Measurements from ENCODE around the gene SLC43A2. TPM values are rescaled to one million over a fixed set of nuclear protein-coding genes. Genes with fewer than 3 reads are reported as not detected.

Gene SLC43A2
- total RNA-seq, 1 experiment from 2014 or later = 3.3 TPM

- Mint-ChIP-seq H3K36me3 (ENCODE audit: insufficient read depth, unreplicated experiment) (peaks cover 12% of the 10 kb centered on the region), H3K4me3 (ENCODE audit: low read depth, unreplicated experiment) (no peak overlapping the region), H3K9me3 (ENCODE audit: low read depth, unreplicated experiment) (no peaks in the 10 kb centered on the region), H3K27me3 (ENCODE audit: unreplicated experiment) (no peaks in the 10 kb centered on the region), H3K4me1 (ENCODE audit: low read depth, unreplicated experiment) (no peaks in the 10 kb centered on the region), H3K27ac (ENCODE audit: unreplicated experiment) (no peak overlapping the region)
- DNase-seq = no peak
- no peak for TF ChIP-seq CTCF (IDR thresholded peaks at IDR 0.05; ENCODE audit: unreplicated experiment)
- no TSS peak for BruUV-seq (replicated peaks)
- CTCF ChIA-PET = no interaction called here
- intact Hi-C loops (cut with micrococcal nuclease; ENCODE audit: unreplicated experiment) = no loop called here
Measured at GRCh38 chr17:1554751-1555540, 73.7 kb downstream of the SLC43A2 start.

- BruUV-seq (replicated peaks) = no TSS peak
- CTCF ChIA-PET = interaction anchor here (0.7 kb wide), 1 partner anchor 8 kb away, joined by 4 read pairs; no protein-coding TSS in a partner anchor
- Mint-ChIP-seq H3K36me3 (ENCODE audit: insufficient read depth, unreplicated experiment) (peaks cover 17% of the 10 kb centered on the region), H3K9me3 (ENCODE audit: low read depth, unreplicated experiment) (no peaks in the 10 kb centered on the region), H3K27me3 (ENCODE audit: unreplicated experiment) (no peaks in the 10 kb centered on the region), H3K27ac (ENCODE audit: unreplicated experiment) (no peak overlapping the region), H3K4me3 (ENCODE audit: low read depth, unreplicated experiment) (no peak overlapping the region), H3K4me1 (ENCODE audit: low read depth, unreplicated experiment) (no peaks in the 10 kb centered on the region)
- TF ChIP-seq CTCF (IDR thresholded peaks at IDR 0.05; ENCODE audit: unreplicated experiment) = no peak
- DNase-seq = no peak
- intact Hi-C loops (cut with micrococcal nuclease; ENCODE audit: unreplicated experiment) = no loop called here
Measured at GRCh38 chr17:1553354-1554266, 75.0 kb downstream of the SLC43A2 start.

- intact Hi-C loops (cut with micrococcal nuclease; ENCODE audit: unreplicated experiment) = no loop called here
- H3K9me3 Mint-ChIP-seq (ENCODE audit: low read depth, unreplicated experiment) = no peaks in the 10 kb centered on the region
- no peak for DNase-seq
- no TSS peak for BruUV-seq (replicated peaks)
- H3K4me3 Mint-ChIP-seq (ENCODE audit: low read depth, unreplicated experiment) = no peak overlapping the region
- CTCF ChIA-PET = no interaction called here
- H3K36me3 Mint-ChIP-seq (ENCODE audit: insufficient read depth, unreplicated experiment) = peaks cover 17% of the 10 kb centered on the region
- H3K27me3 Mint-ChIP-seq (ENCODE audit: unreplicated experiment) = no peaks in the 10 kb centered on the region
- no peak overlapping the region for H3K27ac Mint-ChIP-seq (ENCODE audit: unreplicated experiment)
- no peaks in the 10 kb centered on the region for H3K4me1 Mint-ChIP-seq (ENCODE audit: low read depth, unreplicated experiment)
- no peak for TF ChIP-seq CTCF (IDR thresholded peaks at IDR 0.05; ENCODE audit: unreplicated experiment)
Measured at GRCh38 chr17:1552932-1553331, 75.7 kb downstream of the SLC43A2 start.

- intact Hi-C loops (cut with micrococcal nuclease; ENCODE audit: unreplicated experiment) = no loop called here
- no TSS peak for BruUV-seq (replicated peaks)
- H3K36me3 Mint-ChIP-seq (ENCODE audit: insufficient read depth, unreplicated experiment) = peaks cover 20% of the 10 kb centered on the region
- no peak overlapping the region for H3K27ac Mint-ChIP-seq (ENCODE audit: unreplicated experiment)
- DNase-seq = no peak
- no peaks in the 10 kb centered on the region for H3K9me3 Mint-ChIP-seq (ENCODE audit: low read depth, unreplicated experiment)
- TF ChIP-seq CTCF (IDR thresholded peaks at IDR 0.05; ENCODE audit: unreplicated experiment) = no peak
- no peaks in the 10 kb centered on the region for H3K27me3 Mint-ChIP-seq (ENCODE audit: unreplicated experiment)
- no peak overlapping the region for H3K4me3 Mint-ChIP-seq (ENCODE audit: low read depth, unreplicated experiment)
- no peaks in the 10 kb centered on the region for H3K4me1 Mint-ChIP-seq (ENCODE audit: low read depth, unreplicated experiment)
- CTCF ChIA-PET = no interaction called here
Measured at GRCh38 chr17:1551741-1552140, 76.9 kb downstream of the SLC43A2 start.

Measured in Calu3 (cell line).